Right atrium auricular region (tissue), 2 donors: ENCODE measurements around the gene LCA5. TPM values are rescaled to one million over a fixed set of nuclear protein-coding genes. Genes with fewer than 3 reads are reported as not detected.
"Not testable (repeated sequence)": the region's sequence is repeated elsewhere in the genome, so short reads cannot be mapped to it uniquely, and the experiment has no call there.

Source experiments
- DNase-seq: peaks from one replicate; pipeline ENCODE4 v3.0.0-alpha.2; 2019; ENCODE audit warnings: low spot score
- H3K27ac ChIP-seq, 2 donors: fragments of 200-600 bp; sonication (generic); 1 replicate in 1 of 2; 2 replicates in 1 of 2; pipeline ENCODE4 v1.5.1; 2016 to 2019
- H3K27me3 ChIP-seq, 2 donors: fragments of 200-600 bp; sonication (generic); one replicate each; pipeline versions ENCODE4 v1.5.1 to v1.6.0; 2017 to 2019
- H3K36me3 ChIP-seq: fragments of 200-600 bp; sonication (generic); one replicate; pipeline ENCODE4 v1.5.1; 2016
- H3K4me1 ChIP-seq, 2 donors: fragments of 200-600 bp; sonication (generic); one replicate each; pipeline versions ENCODE4 v1.5.1 to v1.6.0; 2017 to 2019
- H3K4me3 ChIP-seq, 2 donors: fragments of 200-600 bp; sonication (generic); 1 replicate in 1 of 2; 2 replicates in 1 of 2; pipeline ENCODE4 v1.5.1; 2017 to 2019; ENCODE audit warnings: mild to moderate bottlenecking in 1 of 2, moderate library complexity in 1 of 2
- H3K9me3 ChIP-seq, 2 donors: fragments of 200-600 bp; sonication (generic); one replicate each; pipeline ENCODE4 v1.5.1; 2019
- total RNA-seq, 2 donors: library from RNA; depleted of rRNA; stranded (reverse); fragments of >200 nt; gene quantifications; one replicate each; pipeline ENCODE4 v1.1.0, GENCODE V29; 2016
- TF ChIP-seq, protein P1 (sequence below), 2 donors: fragments of 200-600 bp; sonication (generic); IDR thresholded peaks; one replicate each; pipeline ENCODE4 v1.5.1; 2019; ENCODE audit warnings: antibody characterized with exemption in 2 of 2

LCA5 gene
- 1 to 10 TPM; 2.6 to 2.7 TPM for total RNA-seq

DNA sequence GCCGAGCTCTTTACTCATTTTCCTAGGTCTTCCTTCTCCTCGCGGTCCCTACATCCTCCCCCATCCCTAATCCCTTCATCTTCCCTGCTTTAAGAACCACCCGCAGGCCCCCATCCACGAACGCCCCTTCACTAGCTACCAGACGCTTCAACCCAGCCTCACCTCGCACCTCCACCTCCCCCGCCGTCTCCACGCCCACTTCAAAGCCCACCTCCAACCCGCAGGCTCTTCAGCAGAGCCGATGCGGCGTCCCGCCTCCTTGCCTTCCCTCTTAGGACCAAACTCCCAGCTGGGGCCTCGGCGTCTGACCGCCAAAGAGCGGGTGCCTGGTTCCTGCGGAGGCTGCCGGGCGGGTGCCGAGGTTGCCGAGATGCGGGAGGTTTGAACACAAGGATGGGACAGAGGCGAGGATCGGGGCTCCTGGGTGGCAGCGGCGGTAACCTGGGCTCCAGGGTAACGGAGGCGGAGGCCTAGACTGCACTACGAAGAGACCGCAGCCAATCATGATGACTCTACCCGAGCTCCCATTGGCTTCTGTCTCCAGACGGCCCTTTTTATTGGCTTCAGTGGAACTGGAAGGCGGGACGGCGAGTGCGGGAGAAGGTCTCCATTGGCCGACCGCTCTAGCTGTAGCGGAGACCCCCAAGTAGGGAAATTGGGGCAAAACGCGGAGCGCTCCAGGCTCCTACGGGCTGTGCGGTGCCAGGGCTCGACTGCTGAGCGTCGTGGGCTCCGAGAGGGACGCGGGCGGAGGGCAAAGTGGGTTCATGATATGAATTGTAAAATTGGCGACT, at the start of gene LCA5:
LCA5 (minus strand) TSS at position 477 of the 794 bp plus-strand sequence. CDS start 18,536 bp downstream, outside the sequence.
- Histone ChIP-seq H3K27ac (peak within 1 kb of the TSS; percentile 91 to 93), H3K4me3 (peak within 1 kb of the TSS; percentile 69 to 81), H3K27me3 (no peaks in the 10 kb centered on the region), H3K4me1 (peaks cover 0 to 9% of the 10 kb centered on the region in 2 donors), H3K36me3 (no peaks in the 10 kb centered on the region), H3K9me3 (no peaks in the 10 kb centered on the region)
- TF ChIP-seq, protein P1, sequence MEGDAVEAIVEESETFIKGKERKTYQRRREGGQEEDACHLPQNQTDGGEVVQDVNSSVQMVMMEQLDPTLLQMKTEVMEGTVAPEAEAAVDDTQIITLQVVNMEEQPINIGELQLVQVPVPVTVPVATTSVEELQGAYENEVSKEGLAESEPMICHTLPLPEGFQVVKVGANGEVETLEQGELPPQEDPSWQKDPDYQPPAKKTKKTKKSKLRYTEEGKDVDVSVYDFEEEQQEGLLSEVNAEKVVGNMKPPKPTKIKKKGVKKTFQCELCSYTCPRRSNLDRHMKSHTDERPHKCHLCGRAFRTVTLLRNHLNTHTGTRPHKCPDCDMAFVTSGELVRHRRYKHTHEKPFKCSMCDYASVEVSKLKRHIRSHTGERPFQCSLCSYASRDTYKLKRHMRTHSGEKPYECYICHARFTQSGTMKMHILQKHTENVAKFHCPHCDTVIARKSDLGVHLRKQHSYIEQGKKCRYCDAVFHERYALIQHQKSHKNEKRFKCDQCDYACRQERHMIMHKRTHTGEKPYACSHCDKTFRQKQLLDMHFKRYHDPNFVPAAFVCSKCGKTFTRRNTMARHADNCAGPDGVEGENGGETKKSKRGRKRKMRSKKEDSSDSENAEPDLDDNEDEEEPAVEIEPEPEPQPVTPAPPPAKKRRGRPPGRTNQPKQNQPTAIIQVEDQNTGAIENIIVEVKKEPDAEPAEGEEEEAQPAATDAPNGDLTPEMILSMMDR (IDR thresholded peaks at IDR 0.05), result no peak
- peak; percentile 95 for DNase-seq

DNA sequence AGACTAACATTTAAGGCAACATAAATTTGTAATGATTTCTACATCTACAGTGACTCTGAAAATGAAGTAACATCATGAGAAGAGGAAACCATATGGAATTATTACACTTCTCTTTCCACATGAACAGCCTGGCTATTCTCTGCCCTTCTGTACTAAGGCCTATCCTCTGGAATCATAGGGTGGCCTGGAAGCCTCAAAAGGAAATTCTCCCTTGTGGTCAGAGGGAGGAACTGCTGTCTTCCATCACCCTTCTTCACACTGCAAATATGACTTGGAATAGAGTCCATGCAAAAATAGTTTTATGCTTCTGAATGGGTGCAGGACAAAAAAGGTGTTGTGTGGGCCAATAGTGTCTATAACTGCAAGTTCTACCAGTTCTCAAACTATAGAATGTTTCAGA, 49.3 kb upstream of the LCA5 start:
- no peak for DNase-seq
- no peak overlapping the region for H3K4me3 ChIP-seq
- no peak overlapping the region for H3K27ac ChIP-seq
- no peaks in the 10 kb centered on the region for H3K27me3 ChIP-seq
- H3K36me3 ChIP-seq, result no peaks in the 10 kb centered on the region
- H3K9me3 ChIP-seq, result peaks cover 0 to 4% of the 10 kb centered on the region in 2 donors
- TF ChIP-seq, protein P1 (IDR thresholded peaks at IDR 0.05), result no peak
- H3K4me1 ChIP-seq, result no peaks in the 10 kb centered on the region

DNA sequence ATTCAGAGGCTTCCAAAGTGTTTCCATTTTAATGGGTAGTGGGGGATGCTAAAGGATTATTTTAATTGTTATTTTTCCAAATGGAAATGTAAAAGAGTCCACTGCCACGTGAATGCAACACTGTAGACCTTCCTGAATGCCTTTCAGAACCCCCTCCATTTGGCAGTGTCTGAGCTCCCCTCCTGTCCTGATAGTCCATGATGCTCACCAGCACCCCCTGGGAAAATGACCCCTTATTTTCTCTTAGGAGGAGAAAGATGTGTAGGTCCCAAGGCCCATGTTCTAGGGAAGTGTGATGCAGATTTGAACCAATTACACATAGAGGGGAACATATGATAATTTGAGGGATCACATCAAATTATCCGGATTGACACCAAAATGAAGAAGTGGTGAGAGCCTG, 47.1 kb upstream of the LCA5 start:
- Histone ChIP-seq H3K4me3 (no peak overlapping the region), H3K4me1 (no peaks in the 10 kb centered on the region), H3K36me3 (no peaks in the 10 kb centered on the region), H3K9me3 (peaks cover 0 to 4% of the 10 kb centered on the region in 2 donors), H3K27ac (no peak overlapping the region), H3K27me3 (no peaks in the 10 kb centered on the region)
- TF ChIP-seq, protein P1 (IDR thresholded peaks at IDR 0.05), result no peak
- DNase-seq, result no peak

DNA sequence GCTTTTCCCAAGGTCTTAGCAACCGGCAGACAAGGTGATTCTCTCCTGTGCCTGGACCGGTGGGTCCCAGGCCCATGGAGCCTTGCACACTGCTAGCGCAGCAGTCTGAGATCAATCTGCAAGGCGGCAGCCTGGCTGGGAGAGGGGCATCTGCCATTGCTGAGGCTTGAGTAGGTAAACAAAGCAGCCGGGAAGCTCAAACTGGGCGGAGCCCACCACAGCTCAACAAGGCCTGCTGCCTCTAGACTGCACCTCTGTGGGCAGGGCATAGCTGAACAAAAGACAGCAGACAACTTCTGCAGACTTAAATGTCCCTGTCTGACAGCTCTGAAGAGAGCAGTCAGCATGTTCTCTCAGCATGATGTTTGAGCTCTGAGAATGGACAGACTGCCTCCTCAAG, 40.7 kb upstream of the LCA5 start:
- not testable (repeated sequence) for DNase-seq, H3K27me3 ChIP-seq, H3K4me1 ChIP-seq

DNA sequence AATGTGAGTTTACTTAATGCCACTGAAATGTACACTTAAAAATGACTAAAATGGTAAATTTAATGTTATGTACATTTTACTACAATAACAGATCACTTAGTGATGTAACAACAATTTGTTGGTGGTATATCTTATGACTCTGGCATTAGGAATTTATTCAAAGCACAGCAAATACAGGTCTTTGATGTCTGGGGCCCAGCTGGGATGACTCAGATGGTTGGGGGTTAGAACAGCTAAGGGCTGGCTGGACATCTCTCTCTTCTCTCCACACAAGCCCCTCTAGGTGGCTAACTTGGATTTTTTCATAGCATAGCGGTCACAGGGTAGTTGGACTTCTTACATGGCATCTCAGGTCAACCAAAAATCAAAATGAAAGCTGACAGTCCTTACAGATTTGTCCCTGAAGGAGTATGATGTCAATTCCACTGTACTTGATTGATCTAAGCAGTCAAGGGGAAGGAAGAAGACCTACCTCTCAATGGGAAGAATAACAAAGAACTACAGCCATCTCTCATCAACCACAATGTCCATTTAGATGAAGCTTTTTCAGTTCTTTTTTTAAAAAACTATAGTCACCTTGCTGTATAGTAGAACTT, 37.5 kb upstream of the LCA5 start:
- no peaks in the 10 kb centered on the region for H3K27me3 ChIP-seq
- H3K4me1 ChIP-seq, result peaks cover 0 to 12% of the 10 kb centered on the region in 2 donors
- TF ChIP-seq, protein P1 (IDR thresholded peaks at IDR 0.05), result no peak
- H3K9me3 ChIP-seq, result no peaks in the 10 kb centered on the region
- H3K36me3 ChIP-seq, result no peaks in the 10 kb centered on the region
- no peak overlapping the region for H3K27ac ChIP-seq
- DNase-seq, result no peak
- H3K4me3 ChIP-seq, result no peak overlapping the region

More for the DNA sequence above, 40.7 kb upstream of the LCA5 start:
- H3K4me3 ChIP-seq, H3K36me3 ChIP-seq, H3K27ac ChIP-seq, H3K9me3 ChIP-seq: not testable (repeated sequence)

- Histone ChIP-seq H3K36me3 (no peaks in the 10 kb centered on the region), H3K9me3 (no peaks in the 10 kb centered on the region), H3K4me3 (no peak overlapping the region), H3K4me1 (peaks cover 0 to 12% of the 10 kb centered on the region in 2 donors), H3K27me3 (no peaks in the 10 kb centered on the region), H3K27ac (no peak overlapping the region)
- no peak for DNase-seq
- TF ChIP-seq, protein P1 (IDR thresholded peaks at IDR 0.05), result no peak
Observed at GRCh38 chr6:79574174-79574573, 36.9 kb upstream of the LCA5 start.
